Transverse colon (tissue), 4 donors: ENCODE measurements around the gene CCNQ. TPM values are rescaled to one million over a fixed set of nuclear protein-coding genes. Genes with fewer than 3 reads are reported as not detected.

Experiments used
- DNase-seq: peaks from one replicate; pipeline ENCODE4 v3.0.0-alpha.2; 2019
- H3K27ac ChIP-seq, 4 donors: fragments of 200-600 bp; sonication (generic); 2 replicates each; pipeline ENCODE4 v1.5.1; 2016 to 2018; ENCODE audit warnings: inconsistent platforms in 4 of 4
- H3K27me3 ChIP-seq: fragments of 200-600 bp; sonication (generic); 2 replicates; pipeline ENCODE4 v1.5.1; 2017; ENCODE audit warnings: inconsistent platforms
- H3K36me3 ChIP-seq, 4 donors: fragments of 200-600 bp; sonication (generic); 2 replicates each; pipeline ENCODE4 v1.5.1; 2017 to 2019; ENCODE audit warnings: inconsistent platforms in 4 of 4
- H3K4me1 ChIP-seq, 4 donors: fragments of 200-600 bp; sonication (generic); 2 replicates each; pipeline ENCODE4 v1.5.1; 2017 to 2020; ENCODE audit warnings: inconsistent platforms in 4 of 4
- H3K4me3 ChIP-seq, 4 donors: fragments of 200-600 bp; sonication (generic); 1 replicate in 1 of 4; 2 replicates in 3 of 4; pipeline versions ENCODE4 v1.5.1 to v1.6.1; 2017 to 2019; ENCODE audit warnings: inconsistent platforms in 4 of 4
- H3K9me3 ChIP-seq, 2 donors: fragments of 200-600 bp; sonication (generic); 2 replicates each; pipeline ENCODE4 v1.5.1; 2017 to 2019; ENCODE audit warnings: inconsistent platforms in 2 of 2
- CTCF ChIP-seq, 5 experiments: fragments of 200-600 bp in 3 of 5; fragments of 450-650 bp in 2 of 5; sonication (generic) in 3 of 5; IDR thresholded peaks; 1 replicate in 2 of 5; 2 replicates in 3 of 5; pipeline ENCODE4 v1.5.1; 2016 to 2017; ENCODE audit warnings: antibody characterized with exemption in 5 of 5, inconsistent platforms in 3 of 5, mild to moderate bottlenecking in 2 of 5, moderate library complexity in 1 of 5
- EP300 ChIP-seq: sonication (generic); formaldehyde crosslinking; IDR thresholded peaks from one replicate; pipeline ENCODE4 v1.6.1; 2017; ENCODE audit warnings: antibody characterized with exemption, low read depth
- POLR2A ChIP-seq: fragments of 450-650 bp; IDR thresholded peaks from one replicate; pipeline ENCODE4 v1.6.1; 2016; ENCODE audit warnings: antibody characterized with exemption, mild to moderate bottlenecking, moderate library complexity
- POLR2AphosphoS5 ChIP-seq, 3 donors: sonication (generic); formaldehyde crosslinking; IDR thresholded peaks; one replicate each; pipeline ENCODE4 v1.6.1; 2016; ENCODE audit warnings: antibody characterized with exemption in 3 of 3
- WGBS, 2 donors: methylation state at CpG; one replicate each; pipeline ENCODE4 v1.1.5; 2018; ENCODE audit warnings: low coverage in 1 of 2; 5-methylcytosine and 5-hydroxymethylcytosine counted together
- in situ Hi-C, 4 donors: fragments of 200-750 bp; cut with MboI; loops; one replicate each; pipeline versions ENCODE4 v1.15.0 to v1.15.1; 2017; ENCODE audit warnings: low sequenced_read_pairs in 3 of 4, low pct_ligation_motif_present in 1 of 4, low pct_unique_long_range_greater_than_20kb in 1 of 4
- intact Hi-C: fragments of 100-400 bp; cut with DNase I; formaldehyde crosslinking; loops from one replicate; pipeline ENCODE4 v1.15.1; 2023; ENCODE audit warnings: low total_unique reads
- total RNA-seq, 4 donors: library from RNA; depleted of rRNA; stranded (reverse); fragments of >200 nt; gene quantifications; one replicate each; pipeline ENCODE4 v1.1.0, GENCODE V29; 2016

Gene CCNQ
- total RNA-seq, 4 donors from 2014 or later = 5.2 to 32.5 (median 26.8) TPM

- Histone ChIP-seq H3K36me3 (no peaks in the 10 kb centered on the region), H3K27me3 (no peaks in the 10 kb centered on the region), H3K4me1 (no peaks in the 10 kb centered on the region), H3K9me3 (no peaks in the 10 kb centered on the region), H3K4me3 (no peak overlapping the region), H3K27ac (no peak overlapping the region)
- no peak for TF ChIP-seq POLR2A
- no peak for TF ChIP-seq POLR2AphosphoS5 (IDR thresholded peaks at IDR 0.05)
- TF ChIP-seq EP300 = no peak
- TF ChIP-seq CTCF (IDR thresholded peaks at IDR 0.05) = no peak
- DNase-seq = no peak
- intact Hi-C loops = loop anchor here (10.0 kb wide), 1 partner anchor 105 kb away; no protein-coding TSS in a partner anchor
- 84% methylated on average over 16 of the region's 16 CpGs; no CpG with 5 or more reads in 1 of the 2 donors for WGBS, 2 donors
- in situ Hi-C loops = loop anchor here in 3 of 4 donors (10.0 to 25.0 kb wide), 3 partner anchors 105 to 115 kb away; partner anchors contain the start of gene PNCK (in 1 of the 3)
Observed at GRCh38 chrX:153549807-153550206, 49.1 kb downstream of the CCNQ start.

- no peak for DNase-seq
- in situ Hi-C loops = no loop called here
- Histone ChIP-seq H3K27ac (no peak overlapping the region), H3K27me3 (no peaks in the 10 kb centered on the region), H3K4me1 (no peaks in the 10 kb centered on the region), H3K4me3 (no peak overlapping the region), H3K9me3 (no peaks in the 10 kb centered on the region), H3K36me3 (no peaks in the 10 kb centered on the region)
- TF ChIP-seq CTCF (IDR thresholded peaks at IDR 0.05) (no peak), POLR2AphosphoS5 (IDR thresholded peaks at IDR 0.05) (no peak), EP300 (no peak), POLR2A (no peak)
- WGBS, 2 donors = 86% methylated on average over 17 of the region's 17 CpGs; no CpG with 5 or more reads in 1 of the 2 donors
- intact Hi-C loops = no loop called here
Observed at GRCh38 chrX:153549231-153549630, 49.7 kb downstream of the CCNQ start.

GRCh38 chrX:153547195-153547594 lies 51.7 kb downstream of the CCNQ start:
- Histone ChIP-seq H3K36me3 (no peaks in the 10 kb centered on the region), H3K4me1 (no peaks in the 10 kb centered on the region), H3K27ac (no peak overlapping the region), H3K4me3 (no peak overlapping the region), H3K9me3 (no peaks in the 10 kb centered on the region), H3K27me3 (no peaks in the 10 kb centered on the region)
- no peak for TF ChIP-seq EP300
- TF ChIP-seq POLR2AphosphoS5 (IDR thresholded peaks at IDR 0.05) = no peak
- no peak for TF ChIP-seq POLR2A
- no peak for TF ChIP-seq CTCF (IDR thresholded peaks at IDR 0.05)
- intact Hi-C loops (no loop called here), in situ Hi-C loops (no loop called here)
- WGBS, 2 donors = 51% methylated on average over 7 of the region's 7 CpGs; no CpG with 5 or more reads in 1 of the 2 donors
- DNase-seq = no peak

- WGBS, 2 donors = 80% methylated on average over 11 of the region's 11 CpGs; no CpG with 5 or more reads in 1 of the 2 donors
- H3K27me3 ChIP-seq = no peaks in the 10 kb centered on the region
- DNase-seq = no peak
- H3K27ac ChIP-seq = no peak overlapping the region
- no peak overlapping the region for H3K4me3 ChIP-seq
- intact Hi-C loops (no loop called here), in situ Hi-C loops (no loop called here)
- TF ChIP-seq POLR2A (no peak), EP300 (no peak), POLR2AphosphoS5 (IDR thresholded peaks at IDR 0.05) (no peak), CTCF (IDR thresholded peaks at IDR 0.05) (no peak)
- no peaks in the 10 kb centered on the region for H3K36me3 ChIP-seq
- no peaks in the 10 kb centered on the region for H3K9me3 ChIP-seq
- H3K4me1 ChIP-seq = no peaks in the 10 kb centered on the region
Observed at GRCh38 chrX:153546386-153546785, 52.6 kb downstream of the CCNQ start.
